Coronary artery (tissue), 2 donors: ENCODE measurements around the gene PACC1.

Experiments
- DNase-seq: peaks from one replicate; pipeline ENCODE4 v3.0.0-alpha.2; 2017; ENCODE audit warnings: low spot score
- H3K27ac ChIP-seq, 2 donors: fragments of 200-600 bp; sonication (generic); one replicate each; pipeline ENCODE4 v1.5.1; 2016 to 2019
- H3K4me3 ChIP-seq: fragments of 200-600 bp; sonication (generic); 2 replicates; pipeline ENCODE4 v1.5.1; 2016; ENCODE audit warnings: mild to moderate bottlenecking, moderate library complexity
- TF ChIP-seq, protein P1 (sequence below): fragments of 200-600 bp; sonication (generic); IDR thresholded peaks from one replicate; pipeline ENCODE4 v1.5.1; 2019; ENCODE audit warnings: antibody characterized with exemption

Gene PACC1

GRCh38 chr1:212355230-212355969 is 59.3 kb downstream of the PACC1 start:
- Histone ChIP-seq H3K4me3 (no peak overlapping the region), H3K27ac (no peak overlapping the region)
- TF ChIP-seq, protein P1, sequence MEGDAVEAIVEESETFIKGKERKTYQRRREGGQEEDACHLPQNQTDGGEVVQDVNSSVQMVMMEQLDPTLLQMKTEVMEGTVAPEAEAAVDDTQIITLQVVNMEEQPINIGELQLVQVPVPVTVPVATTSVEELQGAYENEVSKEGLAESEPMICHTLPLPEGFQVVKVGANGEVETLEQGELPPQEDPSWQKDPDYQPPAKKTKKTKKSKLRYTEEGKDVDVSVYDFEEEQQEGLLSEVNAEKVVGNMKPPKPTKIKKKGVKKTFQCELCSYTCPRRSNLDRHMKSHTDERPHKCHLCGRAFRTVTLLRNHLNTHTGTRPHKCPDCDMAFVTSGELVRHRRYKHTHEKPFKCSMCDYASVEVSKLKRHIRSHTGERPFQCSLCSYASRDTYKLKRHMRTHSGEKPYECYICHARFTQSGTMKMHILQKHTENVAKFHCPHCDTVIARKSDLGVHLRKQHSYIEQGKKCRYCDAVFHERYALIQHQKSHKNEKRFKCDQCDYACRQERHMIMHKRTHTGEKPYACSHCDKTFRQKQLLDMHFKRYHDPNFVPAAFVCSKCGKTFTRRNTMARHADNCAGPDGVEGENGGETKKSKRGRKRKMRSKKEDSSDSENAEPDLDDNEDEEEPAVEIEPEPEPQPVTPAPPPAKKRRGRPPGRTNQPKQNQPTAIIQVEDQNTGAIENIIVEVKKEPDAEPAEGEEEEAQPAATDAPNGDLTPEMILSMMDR: no peak
- no peak for DNase-seq

DNA sequence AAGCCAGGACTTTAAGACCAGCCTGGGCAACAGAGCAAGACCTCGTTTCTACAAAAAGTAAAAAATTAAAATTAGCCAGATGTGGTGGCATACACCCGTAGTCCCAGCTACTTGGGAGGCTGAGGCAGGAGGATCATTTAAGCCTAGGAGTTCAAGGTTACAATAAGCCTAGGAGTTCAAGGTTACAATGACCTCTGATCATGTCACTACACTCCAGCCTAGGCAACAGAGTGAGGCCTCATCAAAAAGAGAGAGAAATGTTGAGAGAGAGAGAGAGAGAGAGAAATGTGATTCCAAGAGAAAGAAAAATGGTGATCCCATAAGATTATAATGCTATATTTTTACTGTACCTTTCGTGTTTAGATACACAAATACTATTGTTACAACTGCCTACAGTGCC is 60.2 kb downstream of the PACC1 start:
- H3K4me3 ChIP-seq: no peak overlapping the region
- H3K27ac ChIP-seq: no peak overlapping the region
- no peak for DNase-seq
- TF ChIP-seq, protein P1: no peak

DNA sequence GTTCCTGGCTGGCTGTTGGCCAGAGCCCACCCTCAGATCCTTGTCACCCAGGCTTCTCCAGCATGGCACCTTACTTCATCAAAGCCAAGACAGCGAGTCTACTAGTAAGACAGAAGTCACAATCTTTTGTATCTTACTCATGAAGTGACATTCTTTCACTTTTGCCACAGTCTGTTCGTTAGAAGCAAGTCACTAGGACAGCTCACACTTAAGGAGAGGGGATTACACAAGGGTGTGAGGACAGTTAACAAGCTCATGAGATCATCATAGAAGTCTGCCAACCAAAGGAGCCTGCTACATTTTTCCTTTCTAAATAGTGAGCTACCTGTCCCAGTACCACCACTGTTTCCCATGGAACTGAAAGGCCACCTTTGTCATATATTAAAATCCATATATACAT is 61.5 kb downstream of the PACC1 start:
- no peak for DNase-seq
- H3K4me3 ChIP-seq: no peak overlapping the region
- TF ChIP-seq, protein P1: no peak
- no peak overlapping the region for H3K27ac ChIP-seq

DNA sequence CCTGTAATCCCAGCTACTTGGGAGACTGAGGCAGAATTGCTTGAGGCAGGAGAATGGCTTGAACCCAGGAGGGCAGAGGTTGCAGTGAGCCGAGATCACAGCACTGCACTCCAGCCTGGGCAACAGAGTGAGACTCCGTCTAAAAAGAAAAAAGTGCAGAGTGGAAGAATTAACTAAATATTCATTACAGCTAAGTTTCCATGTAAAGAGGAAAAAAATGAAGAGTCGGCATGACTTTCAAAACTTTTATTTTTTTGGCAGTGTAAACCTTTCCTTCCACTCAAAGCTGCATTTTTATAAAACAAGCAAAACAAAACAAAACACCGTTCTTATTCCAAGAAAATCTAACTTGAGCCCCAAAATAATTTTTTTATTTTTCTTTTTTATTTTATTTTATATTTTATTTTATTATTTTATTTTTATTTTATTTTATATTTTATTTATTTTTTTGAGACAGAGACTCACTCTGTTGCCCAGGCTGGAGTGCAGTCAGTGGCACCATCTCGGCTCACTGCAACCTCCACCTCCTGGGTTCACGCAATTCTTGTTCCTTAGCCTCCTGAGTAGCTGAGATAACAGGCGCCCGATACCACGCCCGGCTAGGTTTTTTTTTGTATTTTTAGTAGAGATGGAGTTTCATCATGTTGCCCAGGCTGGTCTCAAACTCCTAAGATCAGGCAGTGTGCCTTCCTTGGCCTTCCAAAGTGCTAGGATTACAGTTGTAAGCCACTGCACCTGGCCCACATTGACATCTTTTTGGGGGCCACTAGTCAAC is 62.9 kb downstream of the PACC1 start:
- DNase-seq: no peak
- TF ChIP-seq, protein P1: no peak
- H3K27ac ChIP-seq: no peak overlapping the region
- H3K4me3 ChIP-seq: no peak overlapping the region

DNA sequence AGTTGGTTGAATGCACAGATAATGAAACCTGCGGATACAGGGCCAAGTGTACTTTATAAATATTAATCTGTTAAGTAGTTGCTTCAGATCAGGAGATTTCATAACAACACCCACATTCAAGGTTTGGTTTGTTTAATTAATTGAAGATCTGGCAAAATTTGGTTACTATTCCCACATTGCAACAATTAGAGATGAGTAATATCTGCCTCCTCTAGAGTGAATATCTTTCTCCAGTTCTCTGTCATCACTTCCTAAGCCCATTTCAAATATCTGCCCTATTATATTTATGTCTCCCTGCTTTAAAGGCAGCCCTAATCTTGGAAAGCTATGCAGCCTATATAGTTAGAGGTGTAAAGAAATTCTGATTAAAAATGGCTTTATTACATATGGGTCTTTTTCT is 68.1 kb downstream of the PACC1 start:
- DNase-seq: no peak
- no peak overlapping the region for H3K4me3 ChIP-seq
- no peak overlapping the region for H3K27ac ChIP-seq
- TF ChIP-seq, protein P1: no peak

DNA sequence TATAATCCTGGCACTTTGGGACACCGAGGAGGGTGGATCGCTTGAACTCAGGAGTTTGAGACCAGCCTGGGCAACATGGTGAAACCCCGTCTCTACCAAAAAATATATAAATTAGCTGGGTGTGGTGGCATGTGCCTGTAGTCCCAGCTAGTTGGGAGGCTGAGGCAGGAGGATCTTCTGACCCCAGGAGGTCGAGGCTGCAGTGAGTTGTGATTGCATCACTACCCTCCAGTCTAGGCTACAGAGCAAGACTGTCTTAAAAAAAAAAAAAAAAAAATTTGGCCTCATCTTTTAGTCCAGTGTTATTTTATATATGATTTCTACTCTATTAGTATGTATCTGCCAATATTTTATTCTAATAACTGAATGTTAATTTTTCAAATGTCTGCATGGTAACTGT is 69.8 kb downstream of the PACC1 start:
- DNase-seq: no peak
- Histone ChIP-seq H3K4me3 (no peak overlapping the region), H3K27ac (no peak overlapping the region)
- TF ChIP-seq, protein P1: no peak

DNA sequence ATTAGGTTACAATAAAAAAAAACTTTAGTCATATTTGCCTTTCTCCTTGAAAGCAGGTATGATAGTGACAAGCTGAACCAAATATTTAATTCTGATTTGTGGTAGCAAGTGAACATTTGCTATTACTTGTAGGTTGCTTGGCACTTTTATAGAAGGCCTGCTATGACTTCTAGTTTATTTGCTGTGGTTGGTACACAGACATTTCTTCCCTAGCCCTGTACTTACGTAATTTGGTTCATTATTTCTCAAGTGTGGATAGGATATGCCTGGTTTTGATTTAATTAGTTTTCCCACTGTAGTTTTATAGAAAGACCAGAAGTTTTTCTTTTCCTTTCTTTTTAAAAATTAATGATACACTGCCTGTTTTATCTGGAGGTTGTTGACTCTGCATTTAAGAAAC is 73.6 kb downstream of the PACC1 start:
- H3K4me3 ChIP-seq: no peak overlapping the region
- no peak for DNase-seq
- H3K27ac ChIP-seq: no peak overlapping the region
- TF ChIP-seq, protein P1: no peak
